Chondrocyte (in vitro differentiated cells): ENCODE data around the gene MTMR6. TPM values are rescaled to one million over a fixed set of nuclear protein-coding genes. Genes with fewer than 3 reads are reported as not detected.

Source experiments
- DNase-seq: peaks from one replicate; pipeline ENCODE4 v3.0.0; 2021; ENCODE audit warnings: mixed read lengths, low spot score
- H3K27ac Mint-ChIP-seq: one replicate; pipeline ENCODE4 v1.8.0; 2021; ENCODE audit warnings: mild to moderate bottlenecking, moderate library complexity, mixed read lengths; ENCODE audit not compliant: unreplicated experiment
- H3K27me3 Mint-ChIP-seq: 2 replicates; pipeline ENCODE4 v1.8.0; 2021; ENCODE audit warnings: low read depth, mixed read lengths
- H3K36me3 Mint-ChIP-seq: 2 replicates; pipeline ENCODE4 v1.8.0; 2021; ENCODE audit warnings: low read depth, mixed read lengths
- H3K4me1 Mint-ChIP-seq: 2 replicates; pipeline ENCODE4 v1.8.0; 2021; ENCODE audit warnings: low read depth, mild to moderate bottlenecking, mixed read lengths
- H3K4me3 Mint-ChIP-seq: one replicate; pipeline ENCODE4 v1.8.0; 2021; ENCODE audit warnings: mild to moderate bottlenecking, moderate library complexity, mixed read lengths; ENCODE audit not compliant: unreplicated experiment
- H3K9me3 Mint-ChIP-seq: 2 replicates; pipeline ENCODE4 v1.8.0; 2021; ENCODE audit warnings: low read depth, mixed read lengths
- CTCF ChIP-seq: fragments of 200-600 bp; sonication (generic); IDR thresholded peaks from 2 replicates; pipeline ENCODE4 v1.5.0; 2021; ENCODE audit warnings: antibody characterized with exemption, mild to moderate bottlenecking, moderate library complexity
- total RNA-seq: library from RNA; stranded (reverse); gene quantifications from 3 replicates; pipeline ENCODE4 v1.2.1, GENCODE V29; 2021

MTMR6 gene
- total RNA-seq, 1 donor from 2014 or later: 20.8 TPM

GRCh38 chr13:25225970-25226369 is 61.3 kb downstream of the MTMR6 start:
- peaks cover 25% of the 10 kb centered on the region for H3K27me3 Mint-ChIP-seq
- DNase-seq: no peak
- no peaks in the 10 kb centered on the region for H3K36me3 Mint-ChIP-seq
- no peak for TF ChIP-seq CTCF
- H3K9me3 Mint-ChIP-seq: no peaks in the 10 kb centered on the region
- H3K27ac Mint-ChIP-seq: no peak overlapping the region
- no peaks in the 10 kb centered on the region for H3K4me1 Mint-ChIP-seq
- H3K4me3 Mint-ChIP-seq: no peak overlapping the region

GRCh38 chr13:25224151-25224550 is 63.1 kb downstream of the MTMR6 start:
- Mint-ChIP-seq H3K4me3 (no peak overlapping the region), H3K27me3 (peaks cover 30% of the 10 kb centered on the region), H3K27ac (no peak overlapping the region), H3K36me3 (no peaks in the 10 kb centered on the region), H3K4me1 (no peaks in the 10 kb centered on the region), H3K9me3 (no peaks in the 10 kb centered on the region)
- no peak for TF ChIP-seq CTCF
- DNase-seq: no peak

- no peak for TF ChIP-seq CTCF
- H3K9me3 Mint-ChIP-seq: no peaks in the 10 kb centered on the region
- no peaks in the 10 kb centered on the region for H3K36me3 Mint-ChIP-seq
- H3K27ac Mint-ChIP-seq: no peak overlapping the region
- no peak overlapping the region for H3K4me3 Mint-ChIP-seq
- no peaks in the 10 kb centered on the region for H3K4me1 Mint-ChIP-seq
- peaks cover 28% of the 10 kb centered on the region for H3K27me3 Mint-ChIP-seq
- DNase-seq: no peak
These were observed 64.5 kb downstream of the MTMR6 start for GRCh38 chr13:25222740-25223139.

GRCh38 chr13:25218019-25218418 is 69.3 kb downstream of the MTMR6 start:
- H3K36me3 Mint-ChIP-seq: no peaks in the 10 kb centered on the region
- no peak for TF ChIP-seq CTCF

GRCh38 chr13:25217023-25217885 is 70.0 kb downstream of the MTMR6 start:
- H3K4me1 Mint-ChIP-seq: no peaks in the 10 kb centered on the region
- no peak overlapping the region for H3K27ac Mint-ChIP-seq
- peaks cover 18% of the 10 kb centered on the region for H3K27me3 Mint-ChIP-seq
- H3K36me3 Mint-ChIP-seq: no peaks in the 10 kb centered on the region
- no peak for DNase-seq
- H3K4me3 Mint-ChIP-seq: no peak overlapping the region
- no peaks in the 10 kb centered on the region for H3K9me3 Mint-ChIP-seq
- TF ChIP-seq CTCF: no peak

More at GRCh38 chr13:25218019-25218418, 69.3 kb downstream of the MTMR6 start:
- Mint-ChIP-seq H3K27ac (no peak overlapping the region), H3K27me3 (peaks cover 22% of the 10 kb centered on the region), H3K4me1 (no peaks in the 10 kb centered on the region), H3K9me3 (no peaks in the 10 kb centered on the region), H3K4me3 (no peak overlapping the region)
- DNase-seq: no peak
